Loucy (cell line): Measurements from ENCODE around the gene MECR.

ENCODE experiments used
- CTCF ChIP-seq: fragments of 200-600 bp; sonication (generic); conservative IDR thresholded peaks from 2 replicates; pipeline ENCODE4 v1.5.1; 2014; ENCODE audit warnings: mild to moderate bottlenecking, antibody characterized with exemption, low read length
- EZH2phosphoT487 ChIP-seq: fragments of 200-600 bp; IDR thresholded peaks from 2 replicates; pipeline ENCODE4 v1.6.1; 2018; ENCODE audit warnings: antibody characterized with exemption, mild to moderate bottlenecking, moderate library complexity, borderline replicate concordance

GRCh38 chr1:29221296-29221695 lies 9.4 kb downstream of the MECR start:
- no peak for TF ChIP-seq CTCF
- no peak for TF ChIP-seq EZH2phosphoT487
